Stimulated activated CD8-positive, alpha-beta memory T cell treated with anti-CD3 and anti-CD28 coated beads, Interleukin-12 subunit alpha, Interleukin-12 subunit beta, amount 100 ng/mL, for 1 hour (primary cell): ENCODE data around the gene CTRL.
A peak's percentile ranks its signal among the peaks of the same experiment; 100 is the strongest.

Source experiments
- DNase-seq: peaks from one replicate; pipeline ENCODE4 v3.0.0-alpha.2; 2020; ENCODE audit warnings: low read depth

The CTRL gene

DNA sequence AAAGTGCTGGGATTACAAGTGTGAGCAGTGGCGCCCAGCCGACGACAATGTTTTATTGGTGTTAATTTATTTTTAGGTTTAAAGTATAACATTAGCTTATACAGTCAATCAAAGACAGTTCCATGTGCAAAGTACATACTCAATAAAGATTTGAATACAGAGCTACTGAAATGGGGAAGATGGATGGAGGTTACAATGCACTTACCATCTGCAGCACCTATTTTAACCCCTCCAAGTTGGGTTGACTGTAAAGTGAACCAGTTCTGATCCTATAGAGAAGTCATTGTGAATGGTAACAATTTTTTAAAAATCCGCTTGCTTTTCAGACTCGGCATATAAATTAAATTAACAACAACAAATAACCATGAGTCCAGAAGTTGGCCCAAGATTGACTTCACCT is 39.3 kb downstream of the CTRL start:
- no peak for DNase-seq

DNA sequence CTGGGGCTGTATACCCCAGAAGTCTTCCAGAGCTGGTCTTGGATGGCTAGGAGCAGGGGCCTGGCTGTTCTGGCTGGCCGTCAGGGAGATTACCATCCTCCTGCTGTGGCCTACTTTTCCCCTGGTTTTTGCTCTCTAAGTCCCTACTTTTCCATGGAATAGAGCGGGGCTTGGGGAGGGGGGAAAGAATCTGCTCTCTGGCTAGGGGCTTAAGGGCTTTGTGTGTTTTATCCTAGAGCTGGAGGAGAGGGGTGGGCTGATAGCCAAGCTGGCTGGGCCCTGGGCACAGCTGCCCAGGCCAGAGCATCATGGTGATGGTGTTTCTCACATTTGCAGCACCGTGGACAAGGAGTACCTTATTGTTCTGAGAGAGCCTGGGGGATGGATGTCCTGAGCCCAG is 43.3 kb downstream of the CTRL start:
- DNase-seq: no peak

DNA sequence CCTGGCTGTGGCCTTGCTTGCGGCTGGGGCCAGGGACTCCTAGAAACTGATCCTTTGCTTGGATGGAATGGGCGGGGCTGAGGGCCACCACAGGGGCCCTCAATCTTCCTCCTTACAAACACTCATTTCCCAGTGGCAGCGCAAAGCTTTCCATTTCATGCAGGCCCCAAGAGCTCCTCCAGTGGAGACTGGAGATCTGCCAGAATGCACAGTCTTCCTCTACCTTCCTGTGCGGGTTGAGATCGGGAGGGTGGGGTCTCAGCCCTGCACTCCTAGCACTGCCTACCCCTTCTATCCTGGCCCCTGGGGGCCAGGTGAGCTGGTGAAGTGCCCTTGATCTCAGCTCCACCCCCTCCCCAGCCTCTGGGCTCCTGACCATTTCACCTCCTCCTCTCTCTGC is 45.3 kb downstream of the CTRL start:
- DNase-seq: no peak

DNA sequence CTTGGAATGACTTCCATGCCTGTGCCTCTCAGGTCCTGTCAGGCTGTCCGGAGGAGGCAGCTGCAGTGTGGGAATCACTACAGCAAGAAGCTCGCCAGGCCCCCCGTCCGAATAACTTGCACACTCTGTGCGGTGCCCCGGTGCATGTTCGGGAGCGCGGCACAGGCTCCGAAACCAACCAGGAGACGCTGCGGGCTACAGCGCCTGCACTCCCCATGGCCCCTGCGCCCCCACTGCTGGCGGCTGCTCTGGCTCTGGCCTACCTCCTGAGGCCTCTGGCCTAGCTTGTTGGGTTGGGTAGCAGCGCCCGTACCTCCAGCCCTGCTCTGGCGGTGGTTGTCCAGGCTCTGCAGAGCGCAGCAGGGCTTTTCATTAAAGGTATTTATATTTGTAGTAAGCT is 45.7 kb downstream of the CTRL start:
- no peak for DNase-seq

GRCh38 chr16:67885545-67885944 is 46.1 kb downstream of the CTRL start:
- no peak for DNase-seq

- no peak for DNase-seq
Observed at GRCh38 chr16:67884684-67885083, 47.0 kb downstream of the CTRL start, which contains the start of gene NRN1L. Gene NRN1L, plus strand, starts transcription at chr16:67884885. Its CDS starts 19 bp downstream, at chr16:67884904.

DNA sequence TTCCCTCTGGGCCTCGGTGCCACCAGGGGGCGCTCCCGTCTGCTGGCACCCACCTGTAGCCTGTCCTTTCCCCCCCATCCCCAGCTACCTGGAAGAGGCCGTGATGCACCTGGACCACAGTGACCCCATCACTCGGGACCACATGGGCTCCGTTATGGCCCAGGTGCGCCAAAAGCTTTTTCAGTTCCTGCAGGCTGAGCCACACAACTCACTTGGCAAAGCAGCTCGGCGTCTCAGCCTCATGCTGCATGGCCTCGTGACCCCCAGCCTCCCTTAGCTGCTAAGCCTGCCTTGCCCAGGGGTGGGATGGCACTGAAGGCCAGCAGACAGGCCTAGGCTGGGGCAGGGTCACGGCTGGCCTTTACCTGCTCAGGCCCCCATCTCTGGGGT is 47.8 kb downstream of the CTRL start:
- DNase-seq: peak; percentile 60

DNA sequence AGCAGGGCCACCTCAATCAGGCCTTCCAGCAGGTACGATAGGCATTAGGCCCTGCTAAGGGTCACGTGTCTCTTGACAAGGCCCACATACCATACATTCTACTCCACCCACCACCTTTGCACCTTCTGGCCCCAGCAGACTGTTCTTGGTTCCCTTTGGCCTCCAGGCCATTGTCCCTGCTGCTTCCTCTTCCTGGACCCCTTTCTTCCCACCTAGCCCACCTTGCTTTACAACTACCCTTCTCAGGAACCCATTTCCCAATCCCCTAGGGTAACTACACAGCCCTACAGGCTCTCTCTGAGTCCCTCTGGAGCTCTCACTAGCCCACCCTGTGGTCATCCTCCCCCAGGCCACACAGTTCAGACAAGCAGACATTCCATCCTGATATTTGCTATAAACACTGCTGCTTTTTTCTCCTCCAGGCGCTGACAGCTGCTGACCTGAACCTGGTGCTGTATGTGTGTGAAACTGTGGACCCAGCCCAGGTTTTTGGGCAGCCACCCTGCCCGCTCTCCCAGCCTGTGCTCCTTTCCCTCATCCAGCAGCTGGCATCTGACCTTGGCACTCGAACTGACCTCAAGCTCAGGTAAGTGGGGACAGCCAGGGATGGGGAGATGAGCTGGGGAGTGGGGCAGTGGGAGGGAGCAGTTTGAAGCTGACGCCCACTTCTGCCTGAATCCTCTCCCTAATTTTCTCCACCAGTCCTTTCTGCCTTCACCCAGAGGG is 48.4 kb downstream of the CTRL start:
- DNase-seq: no peak

DNA sequence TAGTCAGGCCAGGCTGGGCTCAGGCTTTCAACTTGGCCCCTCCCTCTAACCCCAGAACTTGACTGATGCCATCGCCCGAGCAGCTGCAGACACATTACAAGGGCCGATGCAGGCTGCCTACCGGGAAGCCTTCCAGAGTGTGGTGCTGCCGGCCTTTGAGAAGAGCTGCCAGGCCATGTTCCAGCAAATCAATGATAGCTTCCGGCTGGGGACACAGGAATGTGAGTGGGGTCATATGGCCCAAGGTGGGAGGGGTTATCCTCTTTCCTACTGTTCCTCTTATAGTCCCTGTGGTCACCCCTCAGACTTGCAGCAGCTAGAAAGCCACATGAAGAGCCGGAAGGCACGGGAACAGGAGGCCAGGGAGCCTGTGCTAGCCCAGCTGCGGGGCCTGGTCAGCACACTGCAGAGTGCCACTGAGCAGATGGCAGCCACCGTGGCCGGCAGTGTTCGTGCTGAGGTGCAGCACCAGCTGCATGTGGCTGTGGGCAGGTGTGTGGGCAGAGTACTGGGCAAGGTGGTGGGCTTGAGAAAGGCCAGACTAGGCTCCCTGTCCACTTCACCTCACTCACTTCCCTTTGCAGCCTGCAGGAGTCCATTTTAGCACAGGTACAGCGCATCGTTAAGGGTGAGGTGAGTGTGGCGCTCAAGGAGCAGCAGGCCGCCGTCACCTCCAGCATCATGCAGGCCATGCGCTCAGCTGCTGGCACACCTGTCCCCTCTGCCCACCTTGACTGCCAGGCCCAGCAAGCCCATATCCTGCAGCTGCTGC is 49.1 kb downstream of the CTRL start:
- no peak for DNase-seq

DNA sequence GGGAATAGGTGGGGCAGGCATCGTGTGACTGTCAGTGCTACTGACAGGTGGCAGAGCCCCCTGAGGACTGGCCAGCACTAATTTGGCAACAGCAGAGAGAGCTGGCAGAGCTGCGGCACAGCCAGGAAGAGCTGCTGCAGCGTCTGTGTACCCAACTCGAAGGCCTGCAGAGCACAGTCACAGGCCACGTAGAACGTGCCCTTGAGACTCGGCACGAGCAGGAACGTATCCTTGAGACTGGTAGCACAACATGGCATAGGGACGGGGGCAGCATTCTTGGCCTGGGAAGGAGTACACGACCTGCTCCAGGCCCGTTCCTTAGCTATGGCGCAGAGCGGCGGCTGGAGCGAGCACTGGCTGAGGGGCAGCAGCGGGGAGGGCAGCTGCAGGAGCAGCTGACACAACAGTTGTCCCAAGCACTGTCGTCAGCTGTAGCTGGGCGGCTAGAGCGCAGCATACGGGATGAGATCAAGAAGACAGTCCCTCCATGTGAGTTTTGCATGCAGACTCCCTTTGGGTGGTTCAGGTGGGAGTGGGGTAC is 50.0 kb downstream of the CTRL start:
- DNase-seq: no peak

DNA sequence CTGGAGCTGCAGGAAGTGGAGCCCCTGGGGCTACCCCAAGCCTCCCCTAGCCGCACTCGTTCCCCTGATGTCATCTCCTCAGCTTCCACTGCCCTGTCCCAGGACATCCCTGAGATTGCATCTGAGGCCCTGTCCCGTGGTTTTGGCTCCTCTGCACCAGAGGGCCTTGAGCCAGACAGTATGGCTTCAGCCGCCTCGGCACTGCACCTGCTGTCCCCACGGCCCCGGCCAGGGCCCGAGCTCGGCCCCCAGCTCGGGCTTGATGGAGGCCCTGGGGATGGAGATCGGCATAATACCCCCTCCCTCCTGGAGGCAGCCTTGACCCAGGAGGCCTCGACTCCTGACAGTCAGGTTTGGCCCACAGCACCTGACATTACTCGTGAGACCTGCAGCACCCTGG is 51.1 kb downstream of the CTRL start:
- DNase-seq: no peak

- no peak for DNase-seq
Observed at GRCh38 chr16:67879936-67880335, 51.7 kb downstream of the CTRL start.
